Measurements from ENCODE around the gene RPLP1. TPM values are rescaled to one million over a fixed set of nuclear protein-coding genes. Genes with fewer than 3 reads are reported as not detected.
A peak's percentile ranks its signal among the peaks of the same experiment; 100 is the strongest.

Gene RPLP1
- total RNA-seq, 1 donor from 2014 or later, result 1,296 TPM

- Mint-ChIP-seq H3K4me3 (no peak overlapping the region), H3K4me1 (peaks cover 5% of the 10 kb centered on the region), H3K9me3 (peaks cover 10% of the 10 kb centered on the region), H3K36me3 (peaks cover 3% of the 10 kb centered on the region), H3K27ac (no peak overlapping the region), H3K27me3 (ENCODE audit: low read depth) (no peaks in the 10 kb centered on the region)
- TF ChIP-seq CTCF (IDR thresholded peaks at IDR 0.05; ENCODE audit: unreplicated experiment), result peak; percentile 79
- peak; percentile 62 to 80 for DNase-seq (ENCODE audit: low spot score in 2 of 2, unreplicated experiment in 2 of 2)
Observed at GRCh38 chr15:69478259-69478781, 25.7 kb downstream of the RPLP1 start.

GRCh38 chr15:69479081-69479480 is 26.5 kb downstream of the RPLP1 start:
- no peak for TF ChIP-seq CTCF (IDR thresholded peaks at IDR 0.05; ENCODE audit: unreplicated experiment)
- no peak overlapping the region for H3K27ac Mint-ChIP-seq
- no peaks in the 10 kb centered on the region for H3K27me3 Mint-ChIP-seq (ENCODE audit: low read depth)
- H3K4me3 Mint-ChIP-seq, result no peak overlapping the region
- DNase-seq (ENCODE audit: low spot score in 2 of 2, unreplicated experiment in 2 of 2), result no peak
- H3K4me1 Mint-ChIP-seq, result peaks cover 12% of the 10 kb centered on the region
- peaks cover 10% of the 10 kb centered on the region for H3K9me3 Mint-ChIP-seq
- H3K36me3 Mint-ChIP-seq, result peaks cover 3% of the 10 kb centered on the region

- H3K27ac Mint-ChIP-seq, result no peak overlapping the region
- DNase-seq (ENCODE audit: low spot score in 2 of 2, unreplicated experiment in 2 of 2), result no peak
- no peak overlapping the region for H3K4me3 Mint-ChIP-seq
- TF ChIP-seq CTCF (IDR thresholded peaks at IDR 0.05; ENCODE audit: unreplicated experiment), result no peak
- peaks cover 10% of the 10 kb centered on the region for H3K9me3 Mint-ChIP-seq
- H3K4me1 Mint-ChIP-seq, result peaks cover 14% of the 10 kb centered on the region
- no peaks in the 10 kb centered on the region for H3K27me3 Mint-ChIP-seq (ENCODE audit: low read depth)
- H3K36me3 Mint-ChIP-seq, result peaks cover 3% of the 10 kb centered on the region
Observed at GRCh38 chr15:69479971-69480370, 27.4 kb downstream of the RPLP1 start.

GRCh38 chr15:69480932-69481331 is 28.3 kb downstream of the RPLP1 start:
- peaks cover 12% of the 10 kb centered on the region for H3K9me3 Mint-ChIP-seq
- TF ChIP-seq CTCF (IDR thresholded peaks at IDR 0.05; ENCODE audit: unreplicated experiment), result no peak
- peaks cover 10% of the 10 kb centered on the region for H3K4me1 Mint-ChIP-seq
- no peak for DNase-seq (ENCODE audit: low spot score in 2 of 2, unreplicated experiment in 2 of 2)
- H3K4me3 Mint-ChIP-seq, result no peak overlapping the region
- H3K27me3 Mint-ChIP-seq (ENCODE audit: low read depth), result no peaks in the 10 kb centered on the region
- peaks cover 5% of the 10 kb centered on the region for H3K36me3 Mint-ChIP-seq
- H3K27ac Mint-ChIP-seq, result no peak overlapping the region

- no peak for DNase-seq (ENCODE audit: low spot score in 2 of 2, unreplicated experiment in 2 of 2)
- Mint-ChIP-seq H3K4me1 (peaks cover 13% of the 10 kb centered on the region), H3K27ac (no peak overlapping the region), H3K9me3 (peaks cover 13% of the 10 kb centered on the region), H3K27me3 (ENCODE audit: low read depth) (no peaks in the 10 kb centered on the region), H3K36me3 (peaks cover 6% of the 10 kb centered on the region), H3K4me3 (no peak overlapping the region)
- no peak for TF ChIP-seq CTCF (IDR thresholded peaks at IDR 0.05; ENCODE audit: unreplicated experiment)
Observed at GRCh38 chr15:69482686-69483256, 30.2 kb downstream of the RPLP1 start.
